ENCODE measurements around the gene RAD51B. TPM values are rescaled to one million over a fixed set of nuclear protein-coding genes. Genes with fewer than 3 reads are reported as not detected.

Gene RAD51B
- total RNA-seq, 1 experiment from 2014 or later = 16.7 TPM

DNA sequence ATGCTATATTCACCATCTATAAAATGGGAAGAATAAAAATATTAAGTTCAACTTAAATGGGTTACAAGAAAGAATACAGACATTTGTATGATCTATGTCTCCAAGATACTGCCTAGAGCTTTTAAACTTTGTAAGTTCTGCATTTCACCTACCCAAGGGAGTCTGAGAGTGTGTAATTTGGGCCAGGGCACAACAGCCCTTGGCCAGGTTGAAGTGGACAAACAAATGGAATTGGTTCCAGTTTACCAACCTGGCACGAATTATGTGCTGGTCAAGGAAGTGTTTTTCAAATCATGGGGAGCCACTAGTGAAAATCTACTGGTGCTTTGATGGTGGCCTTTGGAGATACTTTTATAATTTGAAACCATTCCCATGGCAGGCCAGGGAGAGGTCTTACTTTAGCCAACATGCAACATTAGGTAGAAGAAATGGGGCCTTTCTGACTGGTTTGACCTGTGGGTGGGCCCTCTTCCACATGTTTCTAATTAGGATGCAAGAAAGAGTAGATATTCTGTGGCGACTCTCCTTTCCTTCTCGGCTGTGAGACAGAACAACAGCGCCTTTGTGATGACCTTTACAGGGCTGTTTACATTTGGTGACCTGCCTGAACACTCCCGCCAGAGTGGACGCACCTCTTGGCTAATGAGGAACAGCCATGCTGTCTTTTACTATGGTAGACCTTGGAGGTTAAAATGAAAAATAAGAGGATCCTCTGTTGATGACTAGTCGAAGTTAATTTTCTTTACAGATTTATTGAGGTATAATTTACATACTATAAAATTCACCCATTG is 496.7 kb downstream of the RAD51B start:
- Histone ChIP-seq H3K9ac (ENCODE audit: extremely low read depth, insufficient read length, low read length) (no peak overlapping the region), H3K23ac (ENCODE audit: insufficient read length, low read depth, low read length) (no peak overlapping the region), H4K5ac (ENCODE audit: insufficient read length, low read depth, low read length) (no peak overlapping the region), H3K56ac (ENCODE audit: insufficient read length, low read depth, low read length) (no peak overlapping the region), H4K8ac (replicated peaks; ENCODE audit: insufficient read length, low read depth, low read length) (no peak overlapping the region), H2BK5ac (ENCODE audit: insufficient read length, low read length) (no peak overlapping the region), H3K4me1 (ENCODE audit: insufficient read depth, low read length) (peaks cover 4% of the 10 kb centered on the region; the same call in 1 of the 2 replicates), H4K91ac (ENCODE audit: insufficient read length, low read depth, low read length) (no peak overlapping the region), H2AFZ (ENCODE audit: low read length) (no peak overlapping the region), H2BK20ac (ENCODE audit: low read depth, low read length, poor library complexity, severe bottlenecking) (no peak overlapping the region), H3K23me2 (ENCODE audit: insufficient read length, low read depth, low read length, poor library complexity, severe bottlenecking) (no peaks in the 10 kb centered on the region), H3K14ac (ENCODE audit: insufficient read depth, low read length) (no peak overlapping the region), H2AK5ac (ENCODE audit: insufficient read length, low read length) (no peak overlapping the region), H3K18ac (ENCODE audit: insufficient read length, low read depth, low read length) (no peak overlapping the region), H3K9me3 (ENCODE audit: control insufficient read depth, low read depth, low read length) (no peaks in the 10 kb centered on the region), H3K79me2 (ENCODE audit: insufficient read depth, low read length) (no peaks in the 10 kb centered on the region), H3T11ph (ENCODE audit: low read length) (no peak overlapping the region), H2BK120ac (ENCODE audit: low read depth, low read length, poor library complexity, severe bottlenecking) (no peak overlapping the region), H2BK15ac (ENCODE audit: low read depth, low read length) (no peak overlapping the region), H3K4me2 (ENCODE audit: insufficient read depth, insufficient read length, low read length) (no peak overlapping the region), H3K4ac (ENCODE audit: low read depth, low read length) (no peak overlapping the region), H4K20me1 (ENCODE audit: control insufficient read depth, insufficient read depth, insufficient read length) (no peaks in the 10 kb centered on the region), H3K27ac (ENCODE audit: insufficient read length, low read depth, low read length) (no peak overlapping the region), H3K27me3 (ENCODE audit: insufficient read depth, low read length) (no peaks in the 10 kb centered on the region; the same call in 1 of the 2 replicates), H2BK12ac (ENCODE audit: insufficient read length, low read depth, low read length) (no peak overlapping the region), H3K79me1 (ENCODE audit: insufficient read depth, low read depth, low read length, poor library complexity, severe bottlenecking) (no peaks in the 10 kb centered on the region)
- no peak for DNase-seq
- H3K4me1 Mint-ChIP-seq = peaks cover 35 to 36% of the 10 kb centered on the region in 2 experiments
- WGBS (ENCODE audit: extremely low coverage, insufficient read length, low lambda C conversion rate) = no CpG with 5 or more reads among the region's 7 CpGs
- TF ChIP-seq, protein P1, sequence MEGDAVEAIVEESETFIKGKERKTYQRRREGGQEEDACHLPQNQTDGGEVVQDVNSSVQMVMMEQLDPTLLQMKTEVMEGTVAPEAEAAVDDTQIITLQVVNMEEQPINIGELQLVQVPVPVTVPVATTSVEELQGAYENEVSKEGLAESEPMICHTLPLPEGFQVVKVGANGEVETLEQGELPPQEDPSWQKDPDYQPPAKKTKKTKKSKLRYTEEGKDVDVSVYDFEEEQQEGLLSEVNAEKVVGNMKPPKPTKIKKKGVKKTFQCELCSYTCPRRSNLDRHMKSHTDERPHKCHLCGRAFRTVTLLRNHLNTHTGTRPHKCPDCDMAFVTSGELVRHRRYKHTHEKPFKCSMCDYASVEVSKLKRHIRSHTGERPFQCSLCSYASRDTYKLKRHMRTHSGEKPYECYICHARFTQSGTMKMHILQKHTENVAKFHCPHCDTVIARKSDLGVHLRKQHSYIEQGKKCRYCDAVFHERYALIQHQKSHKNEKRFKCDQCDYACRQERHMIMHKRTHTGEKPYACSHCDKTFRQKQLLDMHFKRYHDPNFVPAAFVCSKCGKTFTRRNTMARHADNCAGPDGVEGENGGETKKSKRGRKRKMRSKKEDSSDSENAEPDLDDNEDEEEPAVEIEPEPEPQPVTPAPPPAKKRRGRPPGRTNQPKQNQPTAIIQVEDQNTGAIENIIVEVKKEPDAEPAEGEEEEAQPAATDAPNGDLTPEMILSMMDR (conservative IDR thresholded peaks at IDR 0.05) = no peak
- H3K9me3 Mint-ChIP-seq = no peaks in the 10 kb centered on the region
- H3K27me3 Mint-ChIP-seq (ENCODE audit: low read depth) = no peaks in the 10 kb centered on the region
- H3K4me3 Mint-ChIP-seq = no peak overlapping the region
- no peak overlapping the region for H3K27ac Mint-ChIP-seq
- 0 out of 7 replicates have a peak, but pooled peaks cover 0 to 3% (median 0%) of the 10 kb centered on the region in 3 experiments for H3K36me3 Mint-ChIP-seq (ENCODE audit: insufficient read depth in 1 of 3, low read depth in 3 of 3)
